T-helper 2 cell treated with Interferon-gamma antibody and Interleukin-4, amounts not matched to agents 100 ng/mL and 5 ng/mL, for 36 hours (primary cell): Measurements from ENCODE around the gene PRICKLE2. TPM values are rescaled to one million over a fixed set of nuclear protein-coding genes. Genes with fewer than 3 reads are reported as not detected.

Experiments used
- intact Hi-C: fragments of 100-400 bp; cut with micrococcal nuclease; formaldehyde crosslinking; loops from one replicate; pipeline ENCODE4 v1.15.1; 2023
- total RNA-seq: library from RNA; stranded (reverse); gene quantifications from 2 replicates; pipeline ENCODE4 v1.2.3, GENCODE V29; 2022

Gene PRICKLE2, protein sequence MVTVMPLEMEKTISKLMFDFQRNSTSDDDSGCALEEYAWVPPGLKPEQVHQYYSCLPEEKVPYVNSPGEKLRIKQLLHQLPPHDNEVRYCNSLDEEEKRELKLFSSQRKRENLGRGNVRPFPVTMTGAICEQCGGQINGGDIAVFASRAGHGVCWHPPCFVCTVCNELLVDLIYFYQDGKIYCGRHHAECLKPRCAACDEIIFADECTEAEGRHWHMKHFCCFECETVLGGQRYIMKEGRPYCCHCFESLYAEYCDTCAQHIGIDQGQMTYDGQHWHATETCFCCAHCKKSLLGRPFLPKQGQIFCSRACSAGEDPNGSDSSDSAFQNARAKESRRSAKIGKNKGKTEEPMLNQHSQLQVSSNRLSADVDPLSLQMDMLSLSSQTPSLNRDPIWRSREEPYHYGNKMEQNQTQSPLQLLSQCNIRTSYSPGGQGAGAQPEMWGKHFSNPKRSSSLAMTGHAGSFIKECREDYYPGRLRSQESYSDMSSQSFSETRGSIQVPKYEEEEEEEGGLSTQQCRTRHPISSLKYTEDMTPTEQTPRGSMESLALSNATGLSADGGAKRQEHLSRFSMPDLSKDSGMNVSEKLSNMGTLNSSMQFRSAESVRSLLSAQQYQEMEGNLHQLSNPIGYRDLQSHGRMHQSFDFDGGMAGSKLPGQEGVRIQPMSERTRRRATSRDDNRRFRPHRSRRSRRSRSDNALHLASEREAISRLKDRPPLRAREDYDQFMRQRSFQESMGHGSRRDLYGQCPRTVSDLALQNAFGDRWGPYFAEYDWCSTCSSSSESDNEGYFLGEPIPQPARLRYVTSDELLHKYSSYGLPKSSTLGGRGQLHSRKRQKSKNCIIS
- not detected in 2 replicates for total RNA-seq

DNA sequence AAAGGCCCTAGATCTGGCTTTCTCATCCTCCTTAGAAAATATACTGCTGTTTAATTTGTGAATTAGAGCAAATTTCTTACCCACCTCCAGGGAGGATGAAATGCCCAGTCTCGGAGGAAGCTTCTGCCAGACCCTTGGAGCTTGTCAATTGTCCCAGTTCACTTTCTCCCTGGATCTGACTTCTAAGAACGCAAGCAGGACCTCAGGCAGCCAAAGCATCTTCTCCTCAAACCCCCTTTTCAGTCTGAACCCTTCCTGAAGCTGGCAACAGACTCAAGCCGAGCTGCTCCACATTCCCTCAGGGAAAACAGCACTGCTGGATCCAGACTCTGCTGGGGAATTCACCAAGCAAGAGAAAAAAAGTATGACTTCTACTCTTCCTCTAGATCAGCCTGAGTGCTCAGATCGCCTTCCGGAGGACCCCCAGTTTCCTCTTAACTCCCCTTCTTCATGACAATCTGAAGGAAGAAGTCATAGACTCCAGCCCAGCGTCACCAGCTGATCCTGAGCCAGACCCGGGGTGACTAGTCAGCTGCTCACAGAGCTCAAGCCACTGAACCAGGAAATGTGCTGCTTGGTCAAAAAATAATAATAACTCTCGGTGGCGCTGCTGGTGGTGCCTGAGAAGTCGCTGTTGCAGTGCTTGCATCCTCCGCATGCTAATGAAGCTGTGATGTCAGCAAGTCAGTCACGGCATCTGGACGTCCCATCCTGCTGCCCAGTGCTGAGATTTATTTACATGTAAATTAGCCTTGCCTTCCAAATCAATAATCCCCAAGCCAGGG lies at the start of gene PRICKLE2:
TSS of gene PRICKLE2 (minus strand) at position 641 of the 785 bp plus-strand sequence. CDS start 26,539 bp downstream, outside the sequence.
- intact Hi-C loops: no loop called here

DNA sequence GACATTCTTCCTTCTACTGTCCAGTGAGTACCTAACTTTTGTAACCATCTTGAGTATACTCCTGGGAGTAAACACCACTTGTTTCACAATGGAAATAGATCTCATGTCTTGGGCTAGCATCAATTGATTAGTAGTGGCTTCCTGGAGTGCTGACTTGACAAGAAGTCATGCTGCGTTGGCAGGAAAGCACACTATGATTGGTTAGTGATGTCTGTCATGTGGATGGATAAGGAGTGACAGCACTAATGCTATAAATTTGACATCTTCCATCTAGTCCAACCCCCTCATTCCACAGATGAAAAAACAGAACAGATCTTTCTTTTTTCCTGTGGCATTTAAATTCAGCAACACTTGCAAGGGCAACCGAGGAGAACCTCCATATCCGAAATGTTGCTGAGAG lies 47.6 kb upstream of the PRICKLE2 start:
- intact Hi-C loops: no loop called here

DNA sequence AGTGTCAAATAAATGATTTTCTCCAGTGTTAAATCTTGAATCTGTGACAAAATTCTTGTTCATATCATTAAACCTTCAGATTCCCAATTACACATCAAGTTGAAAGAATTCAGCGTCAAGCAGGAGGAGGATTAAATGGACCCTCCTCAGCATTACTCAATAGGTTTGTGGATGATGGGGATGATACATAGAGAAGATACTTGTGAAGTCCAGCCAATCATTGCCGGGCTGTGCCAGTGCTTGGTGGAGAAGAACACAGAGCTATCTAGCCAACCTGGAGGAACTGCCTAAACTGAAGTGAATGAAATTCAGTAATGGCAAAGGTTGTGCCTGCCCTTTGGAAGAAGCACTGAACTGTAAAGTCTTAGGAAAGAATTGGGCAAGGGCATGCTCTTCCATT lies 47.0 kb upstream of the PRICKLE2 start:
- intact Hi-C loops: no loop called here

DNA sequence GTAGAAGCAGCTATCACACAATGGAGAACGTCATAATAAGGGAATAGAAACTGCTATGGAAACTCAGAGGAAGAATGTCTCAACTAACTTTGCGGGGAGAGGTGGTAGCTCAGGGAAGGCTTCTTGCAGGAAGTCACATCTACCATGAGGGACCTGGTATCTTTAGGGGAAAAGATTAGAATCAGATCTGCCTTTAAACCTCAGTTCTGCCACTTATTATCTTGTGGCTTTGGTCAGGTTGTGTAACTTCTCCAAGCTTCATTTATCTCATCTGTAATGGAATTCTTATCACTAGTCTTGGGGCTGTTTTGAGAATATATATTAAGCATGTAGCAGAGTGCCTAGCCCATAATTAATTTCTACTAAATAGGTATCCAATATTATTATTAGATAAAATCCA lies 46.4 kb upstream of the PRICKLE2 start:
- intact Hi-C loops: no loop called here

DNA sequence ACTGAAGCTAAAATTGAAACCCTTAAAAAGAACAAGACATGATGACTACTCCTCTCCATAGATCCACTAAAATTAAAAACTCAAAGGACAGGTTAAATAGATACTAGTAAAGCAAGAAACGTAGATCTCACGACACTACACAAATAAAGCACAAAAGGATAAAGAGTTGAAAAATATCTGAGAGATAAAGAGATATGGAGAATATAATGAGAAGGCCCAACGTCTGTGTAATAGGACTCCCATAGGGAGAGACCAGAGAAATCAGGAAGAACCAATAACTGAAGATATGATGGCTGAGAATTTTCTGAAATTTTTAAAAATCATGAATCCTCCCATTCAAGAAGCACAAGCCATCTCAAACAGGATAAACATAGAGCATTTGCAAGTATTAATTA lies 45.6 kb upstream of the PRICKLE2 start:
- intact Hi-C loops: no loop called here

DNA sequence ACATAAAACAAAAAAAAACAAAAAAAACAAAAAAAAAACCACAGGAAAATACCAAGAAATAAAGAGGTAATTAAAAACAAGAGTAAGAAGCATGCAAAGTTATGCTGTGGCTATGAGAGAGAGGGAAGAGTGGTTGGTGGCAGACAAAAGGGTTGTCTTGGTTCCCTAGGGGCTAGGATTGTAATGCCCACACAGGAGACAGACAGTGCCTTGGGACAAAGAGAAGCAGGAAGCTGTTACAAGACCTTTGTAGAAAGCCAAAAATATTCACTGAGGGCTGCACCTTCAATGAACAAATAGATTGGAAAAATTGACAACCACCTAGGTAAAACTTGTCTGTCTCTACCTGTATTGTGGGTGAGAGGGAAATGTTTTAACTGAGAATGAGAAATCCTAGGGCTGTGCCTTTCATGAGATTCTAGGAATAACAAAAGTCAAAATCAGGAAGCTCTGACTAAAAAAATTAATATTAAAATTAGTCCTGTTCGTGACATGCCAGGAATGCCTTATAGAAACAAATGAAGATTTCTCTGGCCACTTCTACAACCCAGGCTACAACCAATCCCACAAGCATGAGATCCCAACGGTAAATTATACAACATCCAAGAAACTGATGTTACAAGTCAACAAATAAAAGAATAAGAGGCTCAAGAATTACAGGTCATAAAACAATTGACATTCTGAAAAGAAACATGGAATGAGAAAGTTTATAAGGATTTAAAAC lies 45.0 kb upstream of the PRICKLE2 start:
- intact Hi-C loops: no loop called here

DNA sequence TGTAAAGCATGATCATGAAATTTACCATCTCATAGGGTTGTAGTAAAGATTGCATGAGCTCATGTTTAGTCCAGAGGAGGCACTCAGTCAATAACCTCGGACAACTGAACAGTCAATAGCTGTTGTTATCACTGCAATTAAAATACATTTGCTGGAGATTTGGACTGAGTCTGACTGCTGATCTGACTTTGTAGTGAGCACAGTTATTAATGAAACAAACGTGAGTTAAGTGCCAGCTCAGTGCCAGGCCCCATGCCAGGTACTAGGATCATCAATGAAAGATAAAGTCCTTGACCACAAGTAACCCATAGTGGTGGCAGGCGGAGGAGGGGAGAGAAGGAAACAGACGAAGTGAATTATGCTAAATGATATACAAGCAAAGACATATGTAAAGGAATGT lies 43.7 kb upstream of the PRICKLE2 start:
- intact Hi-C loops: no loop called here

DNA sequence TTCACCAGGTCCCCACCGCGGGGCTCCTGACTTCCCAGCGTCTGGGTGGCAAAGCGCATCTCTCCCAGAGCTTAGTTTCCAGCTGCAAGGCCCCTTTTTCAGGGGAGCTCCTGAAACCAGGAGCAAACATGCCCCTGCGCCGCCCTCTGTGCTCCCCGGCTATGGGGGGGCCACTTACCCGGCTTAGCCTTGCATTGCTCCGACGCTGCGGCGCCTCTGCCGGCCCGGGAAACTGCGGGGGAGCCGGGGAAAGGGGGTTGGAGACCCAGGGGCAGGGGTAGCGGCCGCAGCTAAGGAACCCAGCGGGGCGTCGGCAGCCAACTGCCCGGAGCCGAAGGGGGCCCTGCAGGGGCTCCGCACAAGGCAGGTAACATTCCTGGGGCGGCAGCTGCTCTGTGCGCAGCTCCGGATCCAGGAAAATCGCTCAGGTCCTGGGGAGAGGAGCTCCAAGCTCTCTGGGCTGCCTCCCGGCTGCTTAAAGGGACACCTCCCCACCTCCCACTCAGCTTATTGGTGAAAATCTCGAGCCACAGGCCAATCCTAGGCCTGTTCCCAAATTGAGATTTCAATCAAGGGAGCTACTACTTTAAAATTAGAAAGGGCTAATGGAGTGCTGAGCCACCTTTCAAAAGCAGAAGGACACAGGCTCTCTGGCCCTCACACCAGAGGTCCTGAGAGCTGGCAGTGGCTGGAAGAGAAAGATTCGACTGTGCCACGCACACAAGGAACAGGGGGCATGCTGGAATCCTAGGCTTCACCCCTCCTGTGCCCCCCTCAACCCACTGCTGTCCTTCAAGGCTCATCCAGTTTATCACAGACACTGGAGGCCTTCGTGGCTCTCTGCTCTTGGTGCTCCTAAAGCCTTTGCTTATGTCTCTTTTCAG lies 42.7 kb upstream of the PRICKLE2 start:
- intact Hi-C loops: no loop called here

DNA sequence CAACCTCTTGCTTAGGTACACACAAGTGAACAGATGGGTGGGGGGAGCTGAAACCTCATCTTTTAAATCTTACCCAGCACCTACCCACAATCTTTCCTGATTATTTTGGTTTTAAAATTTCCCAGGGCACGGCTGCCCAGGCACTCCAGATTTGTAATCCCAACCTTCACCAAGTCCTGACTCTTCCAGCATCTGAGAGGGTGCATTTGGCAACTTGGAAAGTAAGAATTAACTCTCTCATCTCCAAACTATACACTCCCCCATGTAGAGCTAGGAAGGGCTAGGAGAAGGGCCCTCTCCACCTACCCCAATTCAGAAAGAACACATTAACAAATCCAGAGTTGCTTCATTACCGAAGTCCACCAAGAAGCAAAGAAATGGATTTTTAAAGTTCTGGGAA lies 41.7 kb upstream of the PRICKLE2 start:
- intact Hi-C loops: no loop called here

DNA sequence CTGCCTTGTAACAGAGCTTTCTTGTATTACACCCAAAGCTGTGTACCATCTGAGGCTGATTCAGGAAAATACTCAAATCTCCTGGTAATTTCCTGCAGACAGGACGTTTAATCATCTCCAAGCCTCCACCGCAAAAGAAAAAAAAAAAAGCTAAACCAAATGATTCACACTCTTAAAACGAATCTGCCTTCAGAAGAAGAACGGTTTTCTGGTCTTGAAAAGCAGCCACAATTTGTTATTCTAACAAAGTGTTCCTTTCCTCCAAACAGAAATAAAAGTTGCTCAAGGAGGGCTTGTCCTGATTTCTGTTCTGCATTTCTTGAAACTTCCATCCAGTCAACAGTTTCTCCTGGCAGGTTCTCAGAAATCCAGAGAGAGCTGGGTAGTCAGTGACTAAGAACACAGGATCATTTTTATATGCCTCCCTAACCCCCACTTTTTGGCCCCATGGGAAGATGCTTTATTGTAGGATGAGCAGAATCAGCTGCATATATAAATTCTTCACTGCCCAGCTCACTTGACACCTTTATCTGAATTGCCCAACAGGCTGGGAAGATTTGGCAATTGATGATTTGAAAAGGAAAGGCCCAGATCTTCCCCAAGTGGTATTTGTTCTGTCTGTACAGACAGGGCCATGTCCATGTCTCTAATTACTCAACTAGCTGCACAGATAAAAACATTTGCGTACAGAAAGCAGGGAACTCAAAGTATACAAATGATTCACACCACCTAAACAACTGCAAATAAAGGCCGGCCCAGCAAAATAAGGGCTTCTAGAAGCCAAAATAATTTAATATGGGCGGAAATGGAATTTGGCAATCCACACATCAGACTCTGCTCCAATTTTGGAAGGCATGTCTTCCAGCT lies 41.0 kb upstream of the PRICKLE2 start:
- intact Hi-C loops: no loop called here

DNA sequence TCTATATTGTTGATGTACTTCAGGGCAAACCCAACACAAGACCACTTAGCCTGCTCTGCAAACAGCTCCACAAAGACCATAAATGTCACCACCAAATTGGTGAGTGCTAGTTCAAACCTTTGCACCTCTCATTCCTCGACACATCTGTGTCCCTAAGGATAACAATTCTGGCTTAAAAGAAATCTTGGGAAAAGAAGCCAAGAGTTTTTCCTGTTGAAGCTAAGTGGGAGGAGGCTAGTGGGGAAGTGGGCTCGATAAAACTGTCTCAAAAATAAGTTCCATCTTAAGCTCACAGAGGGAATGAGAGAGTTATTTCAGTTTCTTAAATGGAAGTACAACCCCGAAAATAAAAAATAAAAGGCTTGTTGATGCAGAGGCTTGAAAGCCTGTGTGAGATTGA lies 40.4 kb upstream of the PRICKLE2 start:
- intact Hi-C loops: no loop called here

DNA sequence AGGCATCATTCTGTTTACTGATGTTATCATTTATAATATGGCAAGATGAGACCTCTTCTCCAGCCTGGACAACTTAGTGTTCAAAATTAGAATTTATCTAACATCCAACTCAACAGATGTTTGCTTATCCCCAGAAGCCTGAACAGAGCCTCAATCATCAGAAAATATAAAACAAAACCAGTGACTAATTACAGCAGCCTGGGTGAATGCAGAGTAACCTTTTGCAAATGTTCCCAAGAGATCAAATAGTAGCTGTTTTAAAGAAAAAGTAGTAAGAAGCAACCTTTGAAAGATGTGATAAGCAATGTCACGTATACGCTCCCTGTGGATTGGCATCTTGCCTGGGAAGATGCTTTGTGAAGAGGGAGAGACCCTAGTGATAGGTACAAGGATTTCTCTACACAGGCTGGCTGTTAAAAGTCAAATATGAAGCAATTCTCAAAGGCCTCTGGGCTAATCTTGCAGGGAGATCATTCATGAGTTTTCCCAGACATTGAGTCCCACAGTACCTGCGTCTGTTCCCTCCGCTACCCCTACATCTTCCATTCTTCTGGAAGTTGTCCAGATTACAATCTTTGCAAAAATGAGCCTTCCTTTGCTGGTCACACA lies 39.3 kb upstream of the PRICKLE2 start:
- intact Hi-C loops: no loop called here

DNA sequence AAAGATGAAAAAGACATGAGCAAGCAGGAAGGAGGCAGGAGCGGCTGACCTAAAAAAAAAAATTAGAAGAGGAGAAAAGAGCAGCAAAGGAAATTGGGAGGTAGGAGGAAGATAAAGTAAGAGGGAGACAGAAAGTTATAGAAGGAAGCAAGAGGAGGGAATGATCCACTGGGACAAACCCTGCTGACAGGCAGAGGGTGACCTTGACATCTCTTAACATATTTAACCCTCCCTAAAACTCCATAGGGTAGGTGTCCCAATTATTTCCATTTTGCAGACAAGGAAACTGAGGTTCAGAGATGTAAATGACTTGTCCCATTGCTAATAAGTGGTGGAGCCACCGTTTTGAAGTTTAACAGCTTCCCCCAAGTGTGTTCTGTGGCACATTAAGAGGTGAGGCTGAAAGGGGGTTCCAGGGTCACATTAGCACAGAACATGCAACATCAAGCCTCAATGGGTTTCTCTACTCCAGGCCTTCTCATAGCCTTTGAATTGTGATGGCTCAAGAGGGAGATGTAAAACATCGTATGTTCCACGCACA lies 37.4 kb upstream of the PRICKLE2 start:
- intact Hi-C loops: no loop called here

DNA sequence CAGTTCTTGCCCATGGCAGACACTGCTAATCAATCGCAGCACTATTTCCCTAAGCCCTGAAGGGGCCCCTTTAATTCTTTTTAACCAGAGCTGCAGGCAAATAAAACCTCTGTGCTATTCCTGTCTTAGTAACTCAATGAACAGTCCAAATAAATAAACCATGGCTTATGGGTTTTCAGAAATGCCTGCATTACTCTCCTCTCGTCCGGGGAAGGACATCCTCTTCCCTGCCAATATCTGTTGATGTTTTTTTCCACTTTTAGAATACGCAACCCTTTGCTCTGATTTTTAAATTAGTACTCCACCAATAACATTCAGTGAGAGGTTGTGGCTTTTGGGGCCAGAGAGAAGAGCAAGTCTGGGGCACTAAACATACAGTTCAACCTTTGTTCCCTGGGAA lies 35.2 kb upstream of the PRICKLE2 start:
- intact Hi-C loops: no loop called here

DNA sequence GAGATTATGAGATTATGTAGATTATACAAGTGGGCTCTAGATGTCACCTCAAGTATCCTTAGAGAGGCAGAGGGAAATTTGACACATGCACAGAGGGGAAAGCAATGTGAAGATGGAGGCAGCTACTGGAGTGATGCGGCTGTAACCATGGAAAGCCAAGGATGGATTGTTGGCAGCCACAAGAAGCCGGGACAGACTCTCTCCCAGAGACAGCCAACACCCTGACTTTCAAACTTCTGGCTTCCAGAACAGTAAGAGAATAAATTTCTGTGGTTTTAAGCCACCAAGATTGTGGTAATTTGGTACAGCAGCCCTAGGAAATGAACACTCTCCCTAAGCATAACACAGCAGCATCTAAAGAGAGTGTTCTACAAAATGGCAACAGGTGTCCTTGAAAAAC lies 34.4 kb upstream of the PRICKLE2 start:
- intact Hi-C loops: no loop called here

DNA sequence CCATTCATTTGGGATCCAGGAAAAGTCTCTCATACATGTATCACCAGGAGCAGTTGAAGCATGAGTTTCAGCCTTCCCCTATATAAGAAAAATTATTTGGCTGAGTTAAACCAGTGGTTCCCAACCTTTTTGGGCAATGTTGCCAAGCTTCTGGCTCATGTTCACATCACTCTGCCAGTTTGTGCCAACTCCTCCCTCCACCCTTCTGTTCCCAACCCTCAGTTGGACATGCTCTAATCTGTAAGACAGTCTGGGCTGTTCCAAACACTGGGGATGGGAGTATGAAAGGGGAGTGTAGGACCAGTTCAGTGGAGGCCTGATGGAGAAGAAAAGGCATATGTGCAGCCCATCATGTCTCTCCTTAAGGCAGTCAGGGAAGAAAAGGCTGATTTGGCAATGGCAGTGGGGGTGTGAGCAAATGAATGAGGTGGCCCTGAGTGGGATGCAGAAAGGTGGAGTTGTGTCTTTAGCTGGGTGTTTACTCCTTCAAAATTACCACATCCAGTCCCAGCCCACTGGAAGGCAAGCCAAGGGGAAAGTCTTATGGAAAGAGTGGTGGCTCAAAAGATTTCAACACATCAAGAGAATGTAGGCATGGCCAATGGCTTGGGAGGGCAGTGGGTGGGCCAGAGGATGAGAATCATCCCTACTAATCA lies 32.0 kb upstream of the PRICKLE2 start:
- intact Hi-C loops: no loop called here

DNA sequence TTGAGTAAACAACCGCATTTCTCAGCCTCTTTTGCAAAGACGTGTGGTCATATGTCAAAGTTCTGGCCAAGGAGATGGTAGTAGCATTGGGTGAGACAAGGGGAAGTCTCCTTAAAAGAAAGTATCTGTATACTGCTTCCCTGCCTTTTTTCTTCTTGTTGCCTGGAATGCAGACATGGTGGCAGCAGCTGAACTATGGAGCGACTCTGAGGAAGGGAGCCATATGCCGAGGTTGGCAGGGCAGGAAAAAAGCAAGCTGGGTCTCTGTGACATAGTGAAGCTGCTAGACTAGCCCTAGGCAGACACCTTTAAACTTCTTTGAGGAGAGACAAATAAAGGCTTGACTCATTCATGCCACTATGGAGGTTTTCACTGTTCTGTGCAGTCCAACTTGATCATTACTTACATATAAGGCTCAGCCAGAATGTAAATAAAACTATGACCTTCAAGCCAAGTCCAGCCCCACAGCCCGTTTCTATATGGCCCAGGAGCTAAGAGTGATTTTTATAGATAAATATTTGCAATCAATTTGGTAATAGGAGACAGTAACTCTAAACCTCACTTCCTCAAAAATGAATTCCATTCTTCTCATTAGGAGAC lies 30.6 kb upstream of the PRICKLE2 start:
- intact Hi-C loops: no loop called here
